Endothelial cell of umbilical vein (primary cell): ENCODE results near the gene PLEKHA4. TPM values are rescaled to one million over a fixed set of nuclear protein-coding genes. Genes with fewer than 3 reads are reported as not detected.

Experiments used
- BruUV-seq: library from RNA; stranded (reverse); fragments of 400-500 nt; replicated peaks from 2 replicates; lab custom pipeline; 2021; lab: Mats Ljungman, UMichigan
- CTCF ChIA-PET: fragments of 300-600, 350-600 bp; sonication (Branson Sonifier 250); formaldehyde crosslinking; loops from one replicate; lab custom pipeline; 2021; ENCODE audit warnings: antibody characterized with exemption, inconsistent platforms; lab: Charles Lee
- POLR2A ChIA-PET: fragments of 300-600, 350-600 bp; sonication (Branson Sonifier 250); formaldehyde crosslinking; loops from one replicate; lab custom pipeline; 2021; ENCODE audit warnings: antibody characterized with exemption, inconsistent platforms; lab: Charles Lee
- DNase-seq: peaks from one replicate; pipeline ENCODE4 v3.0.0-alpha.2; 2011; ENCODE audit warnings: low read depth, low spot score
- FAIRE-seq: peaks from 2 replicates; lab custom pipeline; 2011; peaks lifted over from hg19 to GRCh38; lab: Jason Lieb, UNC
- H2AFZ ChIP-seq: 2 replicates; pipeline ENCODE4 v1.6.0; 2012; ENCODE audit warnings: low read depth, low read length, control low read depth, inconsistent platforms
- H3K27ac ChIP-seq: 2 replicates; pipeline ENCODE4 v1.5.1; 2011; ENCODE audit warnings: low read depth, mild to moderate bottlenecking, control low read depth, low read length, moderate library complexity; ENCODE audit not compliant: insufficient read depth
- H3K27me3 ChIP-seq, 2 experiments: 2 replicates each; pipeline versions ENCODE4 v1.6.0 to v1.6.1; 2011; ENCODE audit warnings: low read length in 2 of 2, mixed read lengths in 1 of 2; ENCODE audit not compliant: control insufficient read depth in 2 of 2, insufficient read depth in 2 of 2
- H3K36me3 ChIP-seq, 2 experiments: 2 replicates in 1 of 2; 3 replicates in 1 of 2; pipeline ENCODE4 v1.5.1; 2011; ENCODE audit warnings: low read length in 2 of 2, mild to moderate bottlenecking in 1 of 2, moderate library complexity in 1 of 2; ENCODE audit not compliant: control insufficient read depth in 2 of 2, insufficient read depth in 2 of 2; ENCODE audit errors: extremely low read depth in 1 of 2
- H3K4me1 ChIP-seq: 3 replicates; pipeline ENCODE4 v1.5.1; 2011; ENCODE audit warnings: mild to moderate bottlenecking, low read length; ENCODE audit not compliant: control insufficient read depth, insufficient read depth; ENCODE audit errors: extremely low read depth
- H3K4me2 ChIP-seq: 2 replicates; pipeline ENCODE4 v1.6.1; 2011; ENCODE audit warnings: low read length, control low read depth, mixed read lengths; ENCODE audit not compliant: insufficient read depth
- H3K4me3 ChIP-seq, 3 experiments: fragments of 200-600 bp in 1 of 3; sonication (generic), shearing (Covaris generic) in 1 of 3; replicated peaks in 1 of 3; 2 replicates each; pipeline ENCODE4 v1.5.1; 2011 to 2016; ENCODE audit warnings: control low read depth in 3 of 3, low read length in 3 of 3, mild to moderate bottlenecking in 2 of 3, inconsistent platforms in 1 of 3, low read depth in 1 of 3, moderate library complexity in 1 of 3; ENCODE audit not compliant: insufficient read depth in 1 of 3
- H3K79me2 ChIP-seq: 2 replicates; pipeline ENCODE4 v1.6.0; 2012; ENCODE audit warnings: low read length, inconsistent platforms; ENCODE audit not compliant: control insufficient read depth, insufficient read depth
- H3K9ac ChIP-seq: replicated peaks from 2 replicates; pipeline ENCODE3; 2011; ENCODE audit warnings: low read length, control low read depth; ENCODE audit not compliant: insufficient read depth; ENCODE audit errors: extremely low read depth
- H3K9me1 ChIP-seq: replicated peaks from 3 replicates; pipeline ENCODE4 v1.6.0; 2011; ENCODE audit warnings: mild to moderate bottlenecking, low read length; ENCODE audit not compliant: control insufficient read depth, insufficient read depth; ENCODE audit errors: extremely low read depth
- H3K9me3 ChIP-seq: replicated peaks from 2 replicates; pipeline ENCODE4 v1.5.1; 2012; ENCODE audit warnings: low read length, inconsistent platforms; ENCODE audit not compliant: control insufficient read depth, insufficient read depth
- H4K20me1 ChIP-seq: replicated peaks from 2 replicates; pipeline ENCODE3; 2011; ENCODE audit warnings: mild to moderate bottlenecking, low read length; ENCODE audit not compliant: control insufficient read depth, insufficient read depth; ENCODE audit errors: extremely low read depth
- CTCF ChIP-seq, 2 donors: IDR thresholded peaks; 1 replicate in 1 of 2; 2 replicates in 1 of 2; pipeline ENCODE4 v1.5.1; 2011; ENCODE audit warnings: low read length in 2 of 2, mild to moderate bottlenecking in 2 of 2, moderate library complexity in 2 of 2, control low read depth in 1 of 2, inconsistent platforms in 1 of 2, low read depth in 1 of 2; ENCODE audit not compliant: insufficient read depth in 1 of 2; ENCODE audit errors: extremely low read depth in 1 of 2
- EZH2 ChIP-seq: IDR thresholded peaks from 2 replicates; pipeline ENCODE4 v1.6.1; 2012; ENCODE audit warnings: borderline replicate concordance, low read depth, mild to moderate bottlenecking, moderate library complexity, low read length, inconsistent platforms; ENCODE audit not compliant: severe bottlenecking
- FOS ChIP-seq: IDR thresholded peaks from 2 replicates; pipeline ENCODE4 v1.6.1; 2011; ENCODE audit warnings: mild to moderate bottlenecking, low read length, moderate library complexity, borderline replicate concordance; ENCODE audit not compliant: insufficient read depth
- GATA2 ChIP-seq: IDR thresholded peaks from 2 replicates; pipeline ENCODE4 v1.7.0; 2011; ENCODE audit warnings: low read depth, mild to moderate bottlenecking, moderate library complexity, mixed read lengths, low read length; ENCODE audit not compliant: insufficient read length, insufficient read depth
- JUN ChIP-seq: IDR thresholded peaks from 2 replicates; pipeline ENCODE4 v1.6.1; 2011; ENCODE audit warnings: borderline replicate concordance, low read depth; ENCODE audit not compliant: insufficient read length, insufficient read depth
- MAX ChIP-seq: IDR thresholded peaks from 2 replicates; pipeline ENCODE4 v1.6.1; 2011; ENCODE audit not compliant: insufficient read depth, insufficient read length
- MYC ChIP-seq: IDR thresholded peaks from one replicate; pipeline ENCODE4 v1.6.1; 2011; ENCODE audit warnings: mild to moderate bottlenecking, low read depth, low read length
- POLR2A ChIP-seq: IDR thresholded peaks from 2 replicates; pipeline ENCODE4 v1.6.1; 2012; ENCODE audit warnings: low read depth, mild to moderate bottlenecking, control low read depth, low read length
- POLR2AphosphoS5 ChIP-seq: IDR thresholded peaks from 2 replicates; pipeline ENCODE4 v1.6.1; 2012; ENCODE audit warnings: low read depth, mild to moderate bottlenecking, control low read depth, low read length, moderate library complexity; ENCODE audit not compliant: insufficient read depth
- dilution Hi-C: fragments of 300-500 bp; cut with MboI; formaldehyde crosslinking; loops from one replicate; pipeline ENCODE4 v1.15.0; 2019; ENCODE audit warnings: low sequenced_read_pairs; ENCODE audit not compliant: extremely low pct_ligation_motif_present
- intact Hi-C: fragments of 100-400 bp; cut with micrococcal nuclease; formaldehyde crosslinking; loops from one replicate; pipeline ENCODE4 v1.10.0; 2022
- polyA plus RNA-seq, 4 experiments: library from polyadenylated mRNA; depleted of rRNA in 3 of 4; stranded (reverse) in 3 of 4; unstranded in 1 of 4; fragments of >200 nt; gene quantifications; 2 replicates each; pipeline versions ENCODE4 v1.2.1 to v1.2.3, GENCODE V29; 2011 to 2012; ENCODE audit warnings: missing spikeins in 1 of 4
- total RNA-seq: library from RNA; stranded (reverse); gene quantifications from 2 replicates; pipeline ENCODE4 v1.2.3, GENCODE V29; 2021

The PLEKHA4 gene
- total and polyA plus RNA-seq, 2 donors (not counting 3 experiments of a cell fraction or from before 2014, with no cell fraction given): 4.5 to 10.1 TPM

DNA sequence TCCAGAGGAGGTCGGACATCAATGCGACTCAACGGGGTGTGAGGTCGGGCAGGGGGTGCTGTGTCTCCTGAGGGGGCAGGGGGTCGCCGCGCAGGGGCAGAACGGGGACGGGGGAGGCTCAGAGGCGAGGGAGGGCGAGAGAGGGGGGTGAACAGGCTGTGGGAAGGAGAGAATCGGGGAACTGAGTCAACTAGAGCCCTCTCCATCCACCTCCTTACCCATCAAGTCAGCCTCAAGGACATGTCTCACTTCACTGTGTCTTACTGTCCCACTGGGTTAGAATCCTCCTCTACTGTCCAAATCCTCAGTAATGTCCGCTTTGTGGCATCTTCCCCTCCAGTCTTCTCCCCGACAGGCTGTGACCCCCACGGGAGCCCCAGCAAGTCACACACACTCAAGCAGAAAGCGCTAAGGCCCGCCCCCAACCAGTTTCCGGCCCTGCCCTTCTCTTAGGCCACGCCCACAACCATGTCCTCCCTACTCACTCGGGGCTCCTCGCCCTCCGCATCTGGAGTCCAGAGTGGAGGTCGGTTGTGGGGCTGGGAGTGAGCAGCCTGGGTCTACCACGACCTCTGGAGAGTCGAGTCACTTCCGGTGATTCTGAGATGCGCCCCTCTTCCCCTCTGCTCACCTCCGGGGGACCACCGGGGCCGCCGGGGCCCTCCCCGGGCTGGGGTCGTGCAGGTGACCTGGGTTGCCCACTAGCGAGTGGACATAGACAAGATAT lies 9.3 kb downstream of the PLEKHA4 start:
- H2AFZ ChIP-seq: no peak overlapping the region
- CTCF ChIA-PET: no interaction called here
- BruUV-seq: no TSS peak

More for the DNA sequence above, 9.3 kb downstream of the PLEKHA4 start:
- POLR2A ChIA-PET: interaction anchor here (1.1 kb wide), 1 partner anchor 13 kb away, joined by 4 read pairs; the partner anchor contains the start of gene PPP1R15A
- H3K9me3 ChIP-seq: no peaks in the 10 kb centered on the region
- FAIRE-seq (no peak), DNase-seq (no peak)
- H3K4me3 ChIP-seq: no peak overlapping the region
- no peaks in the 10 kb centered on the region for H3K4me1 ChIP-seq
- intact Hi-C loops (no loop called here), dilution Hi-C loops (no loop called here)
- no peak overlapping the region for H3K4me2 ChIP-seq
- H3K27me3 ChIP-seq: no peaks in the 10 kb centered on the region
- TF ChIP-seq MYC: no peak
- no peak for TF ChIP-seq JUN
- TF ChIP-seq GATA2: no peak
- TF ChIP-seq MAX: no peak
- TF ChIP-seq EZH2: no peak
- no peak for TF ChIP-seq CTCF (IDR thresholded peaks at IDR 0.05; ENCODE audit: extremely low read depth in 1 of 2, insufficient read depth in 1 of 2, low read depth in 1 of 2, low read length in 2 of 2)
- no peak for TF ChIP-seq FOS
- TF ChIP-seq POLR2A: no peak
- TF ChIP-seq POLR2AphosphoS5: no peak
- H3K36me3 ChIP-seq: no peaks in the 10 kb centered on the region
- no peak overlapping the region for H3K27ac ChIP-seq
- no peaks in the 10 kb centered on the region for H3K79me2 ChIP-seq
- no peak overlapping the region for H3K9ac ChIP-seq
- no peaks in the 10 kb centered on the region for H4K20me1 ChIP-seq
- H3K9me1 ChIP-seq: no peaks in the 10 kb centered on the region
